ENCODE measurements around the gene DSC1.

DSC1 gene

GRCh38 chr18:31097666-31098065 is 65.0 kb downstream of the DSC1 start:
- no peak for TF ChIP-seq CTCF (IDR thresholded peaks at IDR 0.05; ENCODE audit: low read depth, low read length)
- DNase-seq (ENCODE audit: extremely low read depth, low read depth): no peak

- no peak for TF ChIP-seq CTCF (IDR thresholded peaks at IDR 0.05; ENCODE audit: low read depth, low read length)
These were observed 68.8 kb downstream of the DSC1 start for GRCh38 chr18:31093880-31094279.

GRCh38 chr18:31093294-31093693 is 69.4 kb downstream of the DSC1 start:
- TF ChIP-seq CTCF (IDR thresholded peaks at IDR 0.05; ENCODE audit: low read depth, low read length): no peak
- DNase-seq (ENCODE audit: extremely low read depth, low read depth): no peak

More at GRCh38 chr18:31093880-31094279, 68.8 kb downstream of the DSC1 start:
- no peak for DNase-seq (ENCODE audit: extremely low read depth, low read depth)

- no peak for DNase-seq (ENCODE audit: extremely low read depth, low read depth)
- no peak for TF ChIP-seq CTCF (IDR thresholded peaks at IDR 0.05; ENCODE audit: low read depth, low read length)
These were observed 71.3 kb downstream of the DSC1 start for GRCh38 chr18:31091350-31091749.

- TF ChIP-seq CTCF (IDR thresholded peaks at IDR 0.05; ENCODE audit: low read depth, low read length): no peak
- no peak for DNase-seq (ENCODE audit: extremely low read depth, low read depth)
These were observed 74.1 kb downstream of the DSC1 start for GRCh38 chr18:31088532-31088931.

GRCh38 chr18:31079973-31080372 is 82.7 kb downstream of the DSC1 start:
- DNase-seq (ENCODE audit: extremely low read depth, low read depth): no peak
- no peak for TF ChIP-seq CTCF (IDR thresholded peaks at IDR 0.05; ENCODE audit: low read depth, low read length)
